Tibial artery (tissue), 4 donors: Measurements from ENCODE around the gene LRBA.

Source experiments
- DNase-seq, 2 donors: peaks; one replicate each; pipeline ENCODE4 v3.0.0-alpha.2; 2019
- H3K27ac ChIP-seq, 2 donors: fragments of 200-600 bp; sonication (generic) in 1 of 2; 1 replicate in 1 of 2; 2 replicates in 1 of 2; pipeline ENCODE4 v1.5.1; 2018 to 2019; ENCODE audit warnings: mild to moderate bottlenecking in 1 of 2
- H3K27me3 ChIP-seq, 2 donors: fragments of 200-600 bp; sonication (generic) in 1 of 2; one replicate each; pipeline versions ENCODE4 v1.5.1 to v1.6.0; 2016 to 2019
- H3K36me3 ChIP-seq, 3 donors: fragments of 200-600 bp; sonication (generic) in 2 of 3; one replicate each; pipeline ENCODE4 v1.5.1; 2016 to 2019; ENCODE audit warnings: mild to moderate bottlenecking in 2 of 3
- H3K4me1 ChIP-seq, 4 donors: fragments of 200-600 bp; sonication (generic) in 2 of 4; 1 replicate in 3 of 4; 2 replicates in 1 of 4; pipeline ENCODE4 v1.5.1; 2016 to 2019
- H3K4me3 ChIP-seq, 2 donors: fragments of 200-600 bp; sonication (generic) in 1 of 2; 1 replicate in 1 of 2; 2 replicates in 1 of 2; pipeline ENCODE4 v1.5.1; 2018 to 2019; ENCODE audit warnings: mild to moderate bottlenecking in 2 of 2
- H3K9me3 ChIP-seq, 3 donors: fragments of 200-600 bp; sonication (generic) in 1 of 3; one replicate each; pipeline ENCODE4 v1.5.1; 2016 to 2019
- CTCF ChIP-seq, 2 experiments: fragments of 200-600 bp in 1 of 2; fragments of 450-650 bp in 1 of 2; IDR thresholded peaks; one replicate each; pipeline ENCODE4 v1.5.1; 2017 to 2019; ENCODE audit warnings: antibody characterized with exemption in 2 of 2, mild to moderate bottlenecking in 1 of 2, moderate library complexity in 1 of 2
- intact Hi-C: fragments of 100-400 bp; cut with DNase I; formaldehyde crosslinking; loops from one replicate; pipeline ENCODE4 v1.15.0; 2023; ENCODE audit warnings: low total_unique reads

Gene LRBA

GRCh38 chr4:151048913-151049312 lies 33.8 kb upstream of the LRBA start:
- Histone ChIP-seq H3K27ac (no peak overlapping the region), H3K4me1 (no peaks in the 10 kb centered on the region), H3K4me3 (no peak overlapping the region), H3K36me3 (no peaks in the 10 kb centered on the region), H3K27me3 (no peaks in the 10 kb centered on the region), H3K9me3 (no peaks in the 10 kb centered on the region)
- intact Hi-C loops = no loop called here
- TF ChIP-seq CTCF (IDR thresholded peaks at IDR 0.05) = no peak
- no peak for DNase-seq

- no peaks in the 10 kb centered on the region for H3K4me1 ChIP-seq
- no peaks in the 10 kb centered on the region for H3K36me3 ChIP-seq
- intact Hi-C loops = no loop called here
- no peak for TF ChIP-seq CTCF (IDR thresholded peaks at IDR 0.05)
- H3K4me3 ChIP-seq = no peak overlapping the region
- DNase-seq = no peak
- no peaks in the 10 kb centered on the region for H3K27me3 ChIP-seq
- no peak overlapping the region for H3K27ac ChIP-seq
- H3K9me3 ChIP-seq = no peaks in the 10 kb centered on the region
These were observed 31.5 kb upstream of the LRBA start for GRCh38 chr4:151046609-151047008.

- H3K4me3 ChIP-seq = no peak overlapping the region
- DNase-seq = no peak
- no peak for TF ChIP-seq CTCF (IDR thresholded peaks at IDR 0.05)
- no peaks in the 10 kb centered on the region for H3K9me3 ChIP-seq
- H3K27me3 ChIP-seq = no peaks in the 10 kb centered on the region
- intact Hi-C loops = no loop called here
- no peaks in the 10 kb centered on the region for H3K4me1 ChIP-seq
- no peaks in the 10 kb centered on the region for H3K36me3 ChIP-seq
- H3K27ac ChIP-seq = no peak overlapping the region
These were observed 30.8 kb upstream of the LRBA start for GRCh38 chr4:151045907-151046306.

- TF ChIP-seq CTCF (IDR thresholded peaks at IDR 0.05) = no peak
- intact Hi-C loops = no loop called here
- Histone ChIP-seq H3K9me3 (no peaks in the 10 kb centered on the region), H3K27me3 (no peaks in the 10 kb centered on the region), H3K4me3 (no peak overlapping the region), H3K27ac (no peak overlapping the region), H3K4me1 (no peaks in the 10 kb centered on the region), H3K36me3 (no peaks in the 10 kb centered on the region)
- no peak for DNase-seq
These were observed 28.9 kb upstream of the LRBA start for GRCh38 chr4:151043803-151044515.

- Histone ChIP-seq H3K27ac (no peak overlapping the region), H3K27me3 (no peaks in the 10 kb centered on the region), H3K4me3 (no peak overlapping the region), H3K36me3 (no peaks in the 10 kb centered on the region), H3K4me1 (no peaks in the 10 kb centered on the region), H3K9me3 (no peaks in the 10 kb centered on the region)
- no peak for DNase-seq
- TF ChIP-seq CTCF (IDR thresholded peaks at IDR 0.05) = no peak
- intact Hi-C loops = no loop called here
These were observed 24.6 kb upstream of the LRBA start for GRCh38 chr4:151039733-151040132.
